IPS DF 4.7 (cell line): ENCODE data around the gene WASHC4.

Source experiments
- DNase-seq: peaks from one replicate; pipeline ENCODE4 v3.0.0-alpha.2; 2013; ENCODE audit warnings: low spot score; ENCODE audit errors: extremely low read depth

WASHC4 gene

DNA sequence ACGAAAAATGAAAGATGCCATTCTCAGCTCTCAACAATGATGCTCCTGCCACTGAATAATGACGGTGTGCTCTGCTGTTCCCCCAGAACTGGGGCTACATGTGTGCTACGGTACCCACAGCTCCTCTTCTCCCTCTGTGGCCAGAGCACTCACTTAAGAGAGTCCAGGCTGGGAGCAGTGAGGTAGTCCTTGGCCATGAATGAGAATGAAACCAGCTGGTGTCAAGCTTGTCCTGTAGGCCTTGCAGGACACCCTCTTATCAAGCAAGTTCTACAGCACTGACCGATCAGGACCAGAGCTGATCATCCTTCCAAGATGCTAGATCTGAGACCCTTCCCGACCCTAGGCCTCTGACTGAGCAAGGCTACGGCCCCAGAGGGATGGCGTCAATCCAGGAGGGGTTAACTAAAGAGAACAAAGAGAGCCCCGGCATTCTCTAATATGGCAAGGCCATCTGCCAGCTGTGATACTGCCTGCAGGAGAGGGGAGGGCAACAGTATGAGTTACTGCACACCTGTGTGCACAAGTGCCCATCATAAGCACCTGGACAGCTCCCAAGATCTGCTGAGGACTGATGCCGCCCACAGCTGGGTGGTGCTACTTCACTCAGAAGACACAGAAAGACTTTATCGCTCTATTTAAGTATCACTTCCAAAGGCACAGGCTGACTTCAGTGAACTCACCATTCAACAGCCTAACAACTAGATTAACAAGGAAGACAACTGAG lies 98.0 kb downstream of the WASHC4 start:
- DNase-seq: no peak

DNA sequence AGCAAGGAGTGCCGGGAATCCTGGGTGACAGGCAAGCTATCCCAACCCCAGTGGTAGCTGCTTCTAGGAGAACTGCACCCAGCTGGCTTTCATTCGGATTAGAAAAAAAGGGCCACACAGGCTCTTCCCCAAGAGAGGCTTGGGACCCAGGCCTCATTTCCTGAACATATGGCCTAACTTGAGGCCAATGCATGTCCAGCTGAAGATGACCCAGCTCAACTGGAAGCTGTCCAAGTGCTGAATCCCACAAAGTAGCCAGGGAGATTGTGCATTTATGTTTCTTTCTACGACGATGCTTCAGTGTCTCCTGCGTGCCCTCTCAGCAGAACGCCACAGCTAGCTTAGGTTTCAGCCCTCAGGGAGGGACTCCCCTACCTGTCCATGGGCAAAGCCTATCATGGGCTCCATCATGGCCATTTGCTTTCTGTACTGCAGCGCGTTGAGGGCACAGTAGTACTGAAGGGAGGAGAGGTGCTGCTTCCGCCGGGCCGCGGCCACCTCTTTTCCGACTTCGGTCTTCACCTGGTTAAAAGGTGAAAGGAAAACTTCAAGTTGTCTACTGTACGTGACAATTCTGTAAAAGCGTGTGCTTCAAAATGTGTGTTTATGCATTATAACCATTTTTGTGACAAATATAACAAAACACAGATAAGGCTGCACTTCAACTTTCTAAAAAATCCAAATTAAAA lies 99.3 kb downstream of the WASHC4 start:
- no peak for DNase-seq

DNA sequence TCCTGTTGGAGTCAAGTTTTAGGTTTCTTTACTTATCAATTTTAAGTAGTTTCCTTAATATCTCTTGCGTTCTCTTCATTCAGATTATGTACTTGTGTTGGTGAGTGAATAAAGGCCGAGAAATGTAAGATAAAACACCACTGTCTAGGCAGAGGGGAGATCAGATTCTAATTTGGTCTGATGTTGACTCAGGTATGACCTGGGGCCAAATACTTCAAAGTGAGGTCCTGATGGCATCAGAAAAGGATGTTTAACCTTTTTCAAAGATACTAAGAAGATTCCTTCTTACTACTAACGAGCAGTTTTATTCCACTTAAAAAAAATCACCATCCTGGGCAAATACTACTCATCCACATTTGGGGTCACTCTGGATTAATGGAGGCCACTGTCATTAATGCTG lies 101.6 kb downstream of the WASHC4 start:
- DNase-seq: no peak

DNA sequence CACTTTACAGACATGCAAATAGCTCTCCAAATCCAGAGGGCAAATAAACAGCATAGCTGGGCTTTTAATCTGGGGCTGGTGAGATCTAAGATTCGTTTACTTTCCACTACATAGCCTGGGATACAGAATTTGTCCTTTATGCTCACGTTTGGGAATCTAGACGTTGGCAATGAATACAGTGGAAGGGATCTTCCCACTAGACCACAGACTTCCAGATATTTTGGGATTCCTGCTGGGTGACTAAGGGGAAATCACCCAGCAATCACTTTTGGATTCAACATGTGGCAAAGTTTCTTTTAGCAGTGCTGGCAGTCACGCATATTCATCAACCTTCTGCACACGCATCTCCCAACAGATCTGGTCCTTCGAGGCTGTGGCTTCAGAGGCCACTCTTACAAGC lies 104.9 kb downstream of the WASHC4 start:
- no peak for DNase-seq

DNA sequence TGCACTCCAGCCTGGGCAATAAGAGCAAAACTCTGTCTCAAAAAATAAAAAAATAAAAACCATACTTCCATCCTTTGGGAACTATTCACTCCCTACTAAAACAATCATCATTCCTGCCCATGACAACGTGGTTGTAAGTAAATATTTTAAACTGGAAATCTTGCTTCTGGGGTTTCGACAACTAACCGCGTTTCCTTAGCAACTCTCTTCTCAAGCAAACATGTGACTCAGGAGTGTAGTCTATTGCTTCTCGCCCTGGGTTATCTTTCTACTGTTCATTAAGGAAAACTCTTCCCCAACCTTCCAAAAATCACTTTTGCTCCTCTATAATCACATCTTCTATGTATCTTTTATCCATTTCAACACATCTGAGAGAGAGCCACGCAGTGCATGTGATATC lies 106.6 kb downstream of the WASHC4 start:
- no peak for DNase-seq

DNA sequence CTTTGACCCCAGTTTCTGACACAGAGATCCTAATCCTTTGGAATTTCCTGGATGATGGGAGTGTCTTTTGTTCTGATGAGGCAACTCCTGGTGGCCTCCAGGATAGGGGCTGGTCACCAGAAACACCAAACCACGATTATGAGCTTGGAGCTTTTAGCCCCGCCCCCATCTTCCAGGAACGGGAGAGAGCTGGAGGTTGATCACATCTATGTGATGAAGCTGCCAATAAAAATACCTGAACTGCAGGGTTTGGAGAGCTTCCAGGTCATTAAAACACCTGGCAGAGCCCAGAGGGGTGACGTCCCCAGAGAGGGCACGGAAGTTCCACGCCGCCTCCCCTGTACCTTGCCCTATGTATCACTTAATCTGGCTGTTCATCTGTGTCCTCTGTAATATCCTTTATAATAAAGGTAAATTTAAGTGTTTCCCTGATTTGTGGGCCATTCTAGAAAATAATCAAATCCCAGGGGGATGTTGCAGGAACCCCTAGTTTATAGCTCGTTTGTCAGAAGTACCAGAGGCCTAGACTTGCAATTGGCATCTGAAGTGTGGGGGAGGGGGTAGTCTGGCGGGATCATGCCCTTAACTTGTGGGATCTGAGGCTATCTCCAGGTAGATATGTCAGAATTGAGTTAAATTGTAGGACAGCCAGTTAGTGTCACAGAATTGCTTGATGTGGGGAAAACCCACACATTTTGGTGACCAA lies 107.3 kb downstream of the WASHC4 start:
- no peak for DNase-seq

DNA sequence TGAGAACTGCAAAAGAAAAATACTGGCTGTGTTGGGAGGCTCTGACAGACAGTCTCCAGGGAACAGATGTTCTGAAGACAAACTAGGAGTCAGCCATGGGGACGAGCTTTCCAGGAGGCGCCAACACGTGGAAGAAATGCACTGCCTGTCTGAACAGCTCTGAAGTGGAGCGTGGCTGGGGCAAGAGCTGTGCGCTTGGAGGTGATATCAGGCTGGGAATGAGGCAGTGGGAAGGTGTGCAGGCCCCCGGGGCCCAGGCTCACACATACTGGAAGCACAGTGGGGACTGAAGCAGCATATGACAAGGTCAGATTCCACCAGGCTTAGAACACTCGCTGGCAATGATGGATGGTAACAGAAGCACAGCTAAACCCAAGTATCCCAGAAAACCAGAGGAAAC lies 110.9 kb downstream of the WASHC4 start:
- no peak for DNase-seq
